ENCODE results near the gene SLC9A8.
A peak's percentile ranks its signal among the peaks of the same experiment; 100 is the strongest.

Gene SLC9A8

DNA sequence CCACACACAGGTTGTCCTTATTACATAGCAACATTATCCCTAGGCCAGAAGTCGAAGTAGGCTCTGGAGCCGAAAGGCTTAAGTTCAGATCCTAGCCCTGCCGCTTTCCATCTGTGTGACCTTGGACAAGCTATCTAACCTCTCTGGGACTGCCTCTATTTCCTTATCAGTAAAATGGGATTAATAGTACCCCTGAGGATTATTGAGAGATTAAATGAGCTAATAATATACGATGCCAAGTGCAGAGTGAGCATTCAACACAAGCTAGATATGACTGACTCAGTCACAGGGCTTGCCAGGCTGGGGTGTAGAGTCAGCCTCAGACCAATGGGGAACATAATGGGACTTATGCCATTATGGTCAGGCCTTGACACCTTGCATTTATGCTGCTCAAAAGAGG lies 111.6 kb downstream of the SLC9A8 start:
- no peak for DNase-seq

- DNase-seq, result no peak
These were observed 113.3 kb downstream of the SLC9A8 start for GRCh38 chr20:49925901-49926454.

- DNase-seq, result peak; percentile 52
These were observed 115.9 kb downstream of the SLC9A8 start for GRCh38 chr20:49928411-49929141.

GRCh38 chr20:49929142-49929494 lies 116.5 kb downstream of the SLC9A8 start:
- no peak for DNase-seq

GRCh38 chr20:49935746-49936152 lies 123.1 kb downstream of the SLC9A8 start:
- no peak for DNase-seq

DNA sequence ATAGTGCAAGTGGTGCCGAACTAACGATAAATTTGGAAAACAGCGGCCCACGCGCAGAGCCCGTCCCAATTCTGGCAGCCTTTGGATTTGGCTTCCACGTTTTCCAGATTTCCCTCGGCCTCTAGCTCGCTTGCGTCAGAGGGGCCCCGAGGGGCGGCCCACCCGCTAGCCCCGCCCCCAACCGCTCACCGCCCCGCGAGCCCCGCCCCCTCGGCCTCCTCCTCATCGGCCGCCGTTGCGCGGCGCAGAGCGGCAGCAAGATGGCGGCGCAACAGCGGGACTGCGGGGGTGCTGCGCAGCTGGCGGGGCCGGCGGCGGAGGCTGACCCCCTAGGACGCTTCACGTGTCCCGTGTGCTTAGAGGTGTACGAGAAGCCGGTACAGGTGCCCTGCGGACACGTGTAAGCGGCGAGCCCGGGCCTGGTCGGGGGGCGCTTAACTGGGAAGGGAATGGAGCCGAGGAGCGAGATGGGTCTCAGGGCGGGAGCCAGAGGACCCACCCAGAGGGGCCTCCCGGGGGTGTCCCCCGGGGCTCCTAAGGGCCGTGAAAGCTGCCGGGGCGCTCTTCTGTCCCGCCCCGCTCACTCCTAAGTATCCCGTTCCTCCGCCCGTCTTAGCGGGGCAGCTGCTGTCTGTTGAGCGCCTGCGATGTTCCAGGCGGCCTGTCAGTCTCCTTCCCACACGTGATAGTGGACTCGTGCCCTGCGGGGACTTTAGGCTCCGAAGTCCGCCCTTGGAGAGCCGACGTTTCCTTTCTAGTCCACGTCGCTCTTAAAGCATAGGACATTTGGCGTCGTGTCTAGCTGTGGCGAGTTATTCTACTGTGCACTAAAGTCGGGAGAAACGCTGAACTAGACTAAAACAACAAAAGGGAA lies 123.8 kb downstream of the SLC9A8 start, which contains the start of gene RNF114:
TSS of gene RNF114 (plus strand) at position 245 of the 874 bp plus-strand sequence. CDS start at position 261, 16 bp downstream.
- peak; percentile 85 for DNase-seq

- no peak for DNase-seq
These were observed 124.7 kb downstream of the SLC9A8 start for GRCh38 chr20:49937027-49937929.

GRCh38 chr20:49938173-49939163 lies 125.8 kb downstream of the SLC9A8 start:
- peak; percentile 6 for DNase-seq

GRCh38 chr20:49941456-49941855 lies 128.8 kb downstream of the SLC9A8 start:
- no peak for DNase-seq
